HuH-7.5 (cell line): ENCODE results near the gene NAP1L4.
"Not testable (repeated sequence)": the region's sequence is repeated elsewhere in the genome, so short reads cannot be mapped to it uniquely, and the experiment has no call there.

ENCODE experiments used
- DNase-seq: peaks from one replicate; pipeline ENCODE4 v3.0.0; 2011; ENCODE audit warnings: low spot score

The NAP1L4 gene

DNA sequence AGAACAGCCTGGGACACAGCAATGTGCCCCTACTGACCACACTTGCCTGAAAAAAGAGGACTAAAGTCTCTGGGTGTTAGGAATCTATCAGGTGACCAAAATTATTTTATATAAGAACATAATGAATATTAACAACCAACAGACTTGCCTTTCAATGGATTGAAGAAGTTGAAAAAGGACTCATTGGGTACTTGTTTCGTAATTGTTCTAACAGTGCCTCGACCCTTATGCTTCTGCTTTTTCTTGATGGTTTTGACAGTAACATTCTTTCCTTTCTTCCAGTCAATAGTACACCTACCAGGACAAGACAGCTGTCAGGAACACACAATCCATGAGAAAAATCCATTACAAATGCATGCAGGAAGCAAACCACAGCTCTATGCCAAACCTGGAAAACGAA is 33.9 kb downstream of the NAP1L4 start:
- DNase-seq: no peak

DNA sequence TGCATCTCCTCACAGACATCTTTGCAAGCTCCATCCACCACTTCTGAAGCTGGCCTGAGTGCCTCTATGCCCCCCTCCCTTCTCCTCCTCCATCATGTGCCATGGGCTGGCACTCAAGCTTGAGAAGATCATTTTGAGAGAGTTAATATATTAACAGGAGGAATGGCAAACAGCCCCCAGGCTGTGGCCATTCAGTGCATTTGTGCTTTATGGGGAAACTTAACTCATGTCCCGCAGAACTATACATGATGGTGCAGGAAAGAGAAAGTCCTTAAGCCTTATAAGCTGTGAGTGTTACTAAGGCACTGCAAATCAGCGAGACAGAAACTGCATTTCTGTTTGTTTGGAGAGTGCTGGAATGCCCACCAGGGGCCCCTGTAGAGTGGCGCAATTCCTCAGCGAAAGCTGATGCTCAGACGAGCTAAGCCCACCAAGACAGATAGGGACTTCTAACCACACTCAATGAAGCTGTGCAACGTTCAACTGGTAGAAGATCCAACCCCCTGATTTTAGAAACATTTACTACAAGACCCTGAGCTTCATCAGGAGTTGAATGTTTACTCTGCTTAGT is 36.1 kb downstream of the NAP1L4 start:
- no peak for DNase-seq

DNA sequence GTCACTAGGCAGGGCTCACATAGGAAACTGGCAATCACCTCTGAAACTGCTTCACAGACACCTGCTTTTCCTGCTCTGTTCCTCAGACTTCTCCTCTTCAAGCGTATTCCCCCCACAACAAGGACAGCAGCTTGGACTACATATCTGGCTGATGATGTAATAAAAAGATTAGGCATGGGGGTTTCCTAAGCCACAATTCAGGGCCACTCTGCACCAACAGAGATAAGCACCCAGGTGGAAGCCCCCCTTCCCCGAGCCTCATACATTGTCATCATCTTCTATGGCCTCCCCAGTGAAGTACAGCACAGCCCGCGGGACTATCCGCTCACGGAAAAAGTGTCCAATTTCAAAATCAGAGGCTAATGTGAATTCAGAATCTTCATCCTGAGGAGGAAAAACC is 37.9 kb downstream of the NAP1L4 start:
- no peak for DNase-seq

DNA sequence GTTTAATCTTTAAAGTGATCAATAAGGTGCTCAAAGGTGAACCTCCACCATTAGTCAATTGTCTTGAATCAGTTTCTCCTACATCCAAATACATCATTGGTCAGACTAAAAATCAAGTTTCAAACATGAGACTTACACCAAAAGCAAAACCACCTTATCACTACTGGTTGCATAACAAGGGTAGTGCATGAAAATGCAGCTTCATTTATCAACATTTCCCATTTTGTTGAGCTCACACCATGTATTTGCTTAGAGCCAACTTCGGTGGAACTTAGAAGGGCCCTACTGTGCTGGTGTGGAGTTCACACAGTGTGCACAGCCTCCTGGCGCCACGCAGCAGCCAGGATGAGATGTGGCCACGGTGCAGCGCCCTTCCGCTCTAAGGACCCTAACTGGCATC is 39.8 kb downstream of the NAP1L4 start:
- no peak for DNase-seq

DNA sequence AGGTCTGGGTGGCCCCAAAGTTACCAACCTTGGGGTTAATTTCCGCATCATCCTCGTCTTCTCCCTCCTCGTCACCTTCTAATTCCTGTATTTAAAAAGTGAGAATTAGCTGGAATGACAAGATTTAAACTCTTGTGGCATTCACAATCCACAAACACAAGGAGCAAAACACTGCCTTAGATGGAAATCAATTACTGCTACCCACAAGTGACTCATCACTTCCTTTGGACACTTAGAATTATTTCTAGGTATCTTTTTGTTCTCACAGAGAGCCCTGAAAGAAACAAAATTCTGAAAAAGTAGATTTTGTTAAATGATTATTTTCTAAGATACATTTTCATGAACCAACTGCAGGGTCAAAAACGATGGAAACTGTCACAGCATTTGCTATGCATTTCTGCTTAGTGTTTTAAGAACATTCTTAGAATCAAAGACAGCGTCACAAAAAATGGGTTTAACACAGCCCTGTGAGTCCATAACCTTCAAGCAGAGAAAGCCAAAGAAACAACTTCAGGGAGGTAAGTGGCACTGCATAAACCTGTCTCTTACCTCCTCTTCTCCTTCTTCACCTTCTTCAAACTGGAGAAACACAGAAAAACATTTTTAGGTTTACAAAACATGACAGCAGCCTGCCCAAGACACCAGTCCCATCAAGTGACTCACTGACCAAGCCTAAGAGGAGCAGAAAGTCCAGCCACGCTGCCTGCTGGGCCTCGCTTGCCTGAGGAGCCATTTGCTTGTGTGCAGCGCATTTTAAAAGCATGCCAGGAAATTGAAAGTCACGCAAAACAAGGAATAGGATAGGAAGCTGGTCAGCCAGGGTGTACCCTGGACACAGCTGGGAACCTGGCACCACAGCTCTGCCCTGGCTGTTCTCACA is 40.7 kb downstream of the NAP1L4 start:
- no peak for DNase-seq

DNA sequence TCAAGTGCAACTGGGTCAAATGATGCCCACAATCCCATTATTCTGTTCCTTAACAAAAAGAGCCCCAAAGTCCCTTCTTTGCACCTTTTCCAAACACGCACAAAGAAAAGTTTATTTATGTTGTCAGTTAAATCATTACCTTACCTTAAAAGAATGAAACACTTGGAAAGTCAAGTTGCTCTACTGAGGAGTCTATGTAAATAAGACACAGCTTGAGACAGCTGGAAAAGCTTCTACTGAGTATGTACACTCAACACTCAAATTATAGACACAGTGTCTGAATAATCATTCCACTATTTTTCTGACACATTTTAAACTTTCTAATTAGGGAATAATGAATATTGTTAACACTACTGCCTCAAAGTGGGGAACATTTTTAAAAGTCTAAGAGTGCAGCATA is 41.3 kb downstream of the NAP1L4 start:
- DNase-seq: no peak

DNA sequence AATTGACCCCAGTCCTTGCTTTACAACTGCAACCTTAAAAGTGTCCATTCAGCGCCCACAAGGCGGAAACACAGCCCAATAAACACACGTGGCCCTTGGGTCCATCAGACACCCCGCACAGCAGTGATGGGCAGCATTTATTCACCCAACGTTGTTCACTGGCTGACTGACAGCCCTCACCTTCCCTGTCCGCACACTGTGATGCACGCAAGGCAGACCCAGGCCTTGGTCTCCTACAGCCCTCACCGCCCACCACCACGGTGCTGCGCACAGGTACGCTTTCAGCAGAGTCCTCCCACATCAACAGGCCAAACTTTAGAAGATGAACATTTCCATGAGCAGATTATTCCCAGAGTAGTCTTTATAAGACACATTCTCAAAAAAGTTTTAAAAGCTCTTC is 42.2 kb downstream of the NAP1L4 start:
- no peak for DNase-seq

DNA sequence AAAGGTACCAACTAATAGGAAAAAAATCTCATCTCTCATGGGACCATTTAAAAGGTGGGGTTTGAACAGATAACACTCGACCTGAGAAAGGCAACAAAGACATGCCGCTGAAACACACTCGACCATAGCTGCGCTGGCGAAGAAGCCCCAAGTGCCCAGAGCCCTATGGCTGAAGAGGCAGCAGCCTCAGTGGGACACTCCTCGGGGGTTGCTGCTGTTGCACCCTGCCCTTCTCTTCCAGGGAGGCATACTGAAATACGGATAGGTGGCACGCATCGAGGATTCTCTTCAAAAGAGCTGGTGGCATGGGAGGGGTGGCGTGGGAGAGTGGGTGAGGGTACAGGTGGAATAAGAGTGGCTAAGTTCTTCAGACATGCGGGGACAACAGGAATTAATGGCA is 44.4 kb downstream of the NAP1L4 start:
- no peak for DNase-seq

DNA sequence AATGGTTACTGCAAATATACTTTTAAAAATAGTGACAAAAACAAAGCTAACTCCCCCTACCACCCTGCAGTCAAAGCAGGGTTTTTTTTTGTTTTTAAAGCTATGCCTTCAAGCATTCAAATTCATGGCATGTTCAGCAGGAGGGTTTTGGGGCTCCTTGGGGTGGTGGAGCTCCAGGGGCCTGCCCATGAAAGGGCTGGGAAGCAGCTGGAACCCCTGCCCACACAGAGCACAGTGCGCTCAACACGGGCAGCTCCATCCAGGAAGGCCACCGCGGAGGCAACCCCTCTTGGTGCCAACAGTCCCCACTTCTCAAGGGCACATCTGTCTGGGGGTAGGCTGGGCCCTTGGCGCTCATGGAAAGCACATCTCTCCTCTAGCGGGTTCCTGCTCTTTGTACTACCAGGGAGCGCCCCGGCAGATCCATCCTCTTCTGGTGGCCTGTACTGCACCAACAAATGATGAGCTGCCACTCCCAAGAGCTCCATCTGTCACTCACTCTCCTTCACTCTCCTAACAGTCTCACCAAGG is 46.3 kb downstream of the NAP1L4 start:
- no peak for DNase-seq

DNA sequence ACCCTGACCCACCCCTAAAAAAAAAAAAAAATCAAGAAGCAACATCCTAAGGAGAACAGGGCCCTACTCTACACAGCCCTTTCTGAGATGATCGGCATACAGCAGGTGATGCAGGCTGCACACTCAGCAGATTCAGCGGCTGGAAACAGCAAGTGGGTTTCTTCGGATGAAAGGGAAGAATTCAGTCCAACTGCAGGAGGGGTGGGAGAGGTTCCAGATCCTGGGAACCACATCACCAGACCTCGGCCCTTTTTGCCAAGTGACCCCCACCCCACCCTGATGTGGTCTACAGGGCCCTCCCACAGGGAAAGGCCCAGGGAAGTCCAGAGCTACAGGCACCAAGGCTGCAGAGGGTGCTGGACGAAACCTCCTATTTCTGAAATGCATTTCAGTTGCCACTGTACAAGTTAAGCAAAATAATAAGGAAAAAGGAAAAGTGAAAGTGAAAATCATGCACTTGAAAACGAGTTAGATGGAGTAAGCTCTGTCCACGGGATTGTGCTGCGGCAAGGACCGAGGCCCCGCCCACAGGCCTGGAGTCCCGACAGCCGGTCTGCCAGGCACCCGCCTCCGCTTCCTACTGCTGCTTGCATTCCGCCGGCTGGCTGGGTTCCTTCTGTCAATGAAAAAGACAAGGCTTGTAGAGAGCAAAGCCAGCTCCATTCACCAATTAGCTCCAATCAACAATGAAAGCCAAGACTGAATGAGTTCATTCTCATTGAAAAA is 46.9 kb downstream of the NAP1L4 start:
- no peak for DNase-seq

DNA sequence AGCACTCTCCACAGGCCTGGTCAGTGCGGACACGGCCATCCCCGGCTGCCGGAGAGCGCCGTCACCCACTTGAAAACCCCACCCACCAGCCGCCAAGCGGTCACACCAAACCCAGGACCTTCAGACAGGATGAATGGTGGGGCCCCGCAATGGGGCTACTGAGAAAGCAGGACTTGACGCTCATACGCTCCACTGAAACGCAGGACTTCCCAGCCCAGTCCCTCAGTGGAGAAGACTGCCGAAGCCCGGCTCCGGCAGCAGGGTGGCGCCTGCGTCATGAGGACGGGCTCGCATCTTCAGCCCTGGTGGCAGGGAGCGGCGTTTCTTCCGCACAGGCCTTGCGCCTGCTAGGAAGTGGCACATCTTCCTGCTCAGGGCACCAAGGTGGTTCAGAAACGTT is 47.6 kb downstream of the NAP1L4 start:
- no peak for DNase-seq

DNA sequence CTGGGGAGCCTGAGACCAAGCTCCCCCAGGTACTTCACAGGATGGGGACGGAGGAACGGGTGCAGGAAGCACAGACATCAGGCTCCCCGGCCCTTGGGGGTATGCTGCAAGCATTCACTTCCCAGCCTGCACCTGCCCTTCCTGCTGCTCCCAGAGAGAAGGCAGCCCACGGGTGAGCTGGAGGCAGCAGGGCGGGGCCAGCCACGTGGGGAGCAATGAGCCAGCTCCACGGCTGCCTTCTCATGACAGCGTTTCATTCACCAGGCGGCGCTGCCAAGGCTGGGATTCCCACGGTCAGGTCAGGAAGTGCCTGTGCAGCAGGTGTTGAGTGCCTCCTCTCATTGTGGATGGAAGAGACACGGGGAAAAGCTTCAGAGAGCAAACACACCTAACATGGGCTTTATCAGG is 48.4 kb downstream of the NAP1L4 start:
- DNase-seq: no peak

DNA sequence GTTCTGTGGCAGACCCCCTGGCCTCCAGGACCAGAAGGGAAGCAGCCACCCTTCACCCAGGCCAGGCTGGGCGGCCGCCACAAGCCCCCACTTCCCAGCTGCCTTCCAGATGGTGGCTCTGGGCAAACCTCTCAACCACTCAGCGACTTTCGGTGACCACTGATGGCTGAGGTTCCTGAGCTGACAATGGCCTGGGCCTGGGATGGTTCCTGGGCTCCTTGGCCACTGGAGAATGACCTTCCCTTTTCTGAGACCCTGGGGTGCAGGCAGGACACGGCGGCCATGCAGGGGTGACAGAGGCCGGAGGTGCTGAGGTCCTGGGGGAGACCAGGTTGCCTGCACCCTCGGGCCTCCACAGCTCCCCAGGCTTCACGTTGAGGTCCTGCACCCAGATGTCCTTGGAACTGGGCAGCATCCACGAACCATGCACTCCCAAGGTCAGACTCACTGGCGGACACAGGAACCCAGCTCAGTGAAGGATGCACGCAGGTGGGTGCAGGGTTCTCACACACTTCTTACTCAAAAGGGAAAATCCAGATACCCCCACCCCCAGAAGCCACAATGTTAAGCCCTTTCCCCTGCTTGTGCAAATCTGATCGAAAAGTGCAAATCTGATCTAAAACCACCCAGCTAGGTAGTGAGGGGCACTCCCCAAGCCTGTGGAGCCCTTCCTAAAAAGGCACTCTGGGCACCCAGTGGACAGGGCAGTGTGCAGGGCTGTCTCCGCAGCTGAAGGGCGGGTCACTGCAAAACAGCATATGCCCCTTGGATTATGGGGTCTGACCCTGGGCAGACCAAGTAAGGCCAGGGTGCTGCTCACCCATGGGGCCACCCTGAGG is 49.0 kb downstream of the NAP1L4 start:
- no peak for DNase-seq

DNA sequence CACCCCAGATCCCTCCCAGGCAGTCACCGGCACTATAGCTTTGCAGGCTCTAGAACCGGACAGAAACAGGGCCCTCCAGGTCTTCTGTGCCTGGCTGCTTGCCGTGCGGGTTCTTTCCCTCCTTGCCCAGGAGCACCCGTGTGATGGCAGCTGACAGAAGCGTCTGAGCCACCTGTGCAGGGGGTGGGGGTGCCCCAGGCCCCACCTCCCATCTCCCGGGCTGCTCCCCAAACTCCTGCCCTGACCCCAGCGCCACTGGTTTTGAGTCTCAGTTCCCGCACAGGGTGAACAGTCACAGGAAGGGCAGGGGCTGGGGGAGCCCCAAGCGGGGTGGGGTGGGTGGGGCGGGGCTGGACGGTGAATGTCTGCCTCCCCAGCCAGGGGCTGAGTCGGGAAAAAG is 49.7 kb downstream of the NAP1L4 start:
- DNase-seq: no peak

DNA sequence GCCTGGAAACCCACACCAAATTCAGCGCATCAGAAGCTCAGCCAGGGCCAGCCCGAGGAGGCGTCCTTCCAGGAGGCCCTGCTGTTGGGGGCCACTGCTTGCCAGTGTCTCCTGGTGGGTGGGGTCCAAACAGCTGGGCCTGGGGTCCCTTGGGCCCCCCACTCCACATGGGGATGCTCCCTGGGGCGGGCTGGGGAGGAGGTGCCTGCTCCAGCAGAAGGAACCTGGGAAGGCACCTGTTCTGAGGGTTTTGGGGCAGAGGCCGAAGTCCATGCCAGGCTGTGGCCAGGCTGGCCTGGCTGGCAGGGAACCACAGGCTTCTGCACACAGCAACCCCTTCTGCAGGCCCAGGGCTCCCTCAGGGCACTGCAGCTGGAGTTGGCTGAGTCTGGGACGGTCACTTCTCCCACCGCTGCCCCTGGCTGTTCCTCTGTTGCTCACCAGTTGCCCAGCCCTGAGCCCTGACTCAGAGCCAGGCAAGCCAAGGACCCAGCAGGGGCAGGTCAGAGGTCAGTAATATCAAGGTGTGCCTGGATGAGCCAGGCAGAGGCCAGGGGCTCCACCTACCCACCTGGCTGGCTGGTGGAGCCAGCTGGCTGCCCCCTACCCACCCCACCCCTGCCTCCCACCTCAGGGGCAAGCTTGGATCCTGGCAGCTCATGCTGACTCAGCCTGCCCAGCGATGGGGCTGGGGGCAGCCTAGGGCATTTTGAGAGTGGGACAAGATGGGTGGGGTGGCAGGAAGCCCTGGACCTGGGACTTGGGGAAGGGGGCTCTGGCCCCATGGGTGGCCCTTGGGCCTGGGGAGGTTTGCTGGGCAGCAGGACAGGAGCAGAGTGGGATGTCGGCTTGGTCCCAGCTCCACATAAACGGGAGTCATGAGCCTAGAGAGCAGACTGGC is 51.0 kb downstream of the NAP1L4 start:
- no peak for DNase-seq

DNA sequence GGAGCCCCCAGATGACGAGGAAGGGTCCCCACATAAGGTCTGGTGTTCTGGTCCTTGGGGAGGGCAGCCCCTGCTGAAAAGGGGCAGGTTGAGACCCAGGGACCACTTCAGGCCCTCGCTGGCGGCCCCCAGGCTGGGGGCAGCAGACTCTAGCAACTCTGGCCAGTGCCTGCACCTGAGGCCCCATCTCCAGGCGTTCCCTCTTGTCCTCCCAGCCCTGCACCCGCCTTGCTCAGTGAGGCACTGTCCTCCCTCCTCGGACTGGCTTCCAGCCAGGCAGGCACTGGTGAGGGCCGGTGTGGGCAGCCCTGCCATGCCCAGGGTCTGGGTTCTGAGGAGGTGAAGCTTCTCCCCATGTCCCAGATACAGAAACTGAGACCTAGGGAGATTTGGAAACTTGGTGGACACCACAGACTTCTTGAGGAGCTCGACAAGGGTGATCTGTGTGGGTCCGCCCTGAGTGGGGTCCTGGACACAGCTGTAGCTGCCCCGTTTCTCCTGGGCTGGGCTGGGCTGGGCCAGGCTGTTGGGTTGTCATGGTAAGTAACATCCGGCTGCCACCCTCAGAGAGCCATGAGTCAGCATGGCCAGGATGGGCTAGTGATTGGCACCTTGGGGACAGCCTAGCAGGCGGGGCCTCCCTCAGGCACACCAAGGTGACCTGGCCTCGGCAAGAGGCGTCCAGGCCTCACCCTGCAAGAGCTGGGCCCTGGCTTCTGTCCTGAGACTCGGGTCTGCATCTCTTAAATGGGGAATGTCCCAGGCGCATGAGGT is 51.8 kb downstream of the NAP1L4 start:
- DNase-seq: no peak

DNA sequence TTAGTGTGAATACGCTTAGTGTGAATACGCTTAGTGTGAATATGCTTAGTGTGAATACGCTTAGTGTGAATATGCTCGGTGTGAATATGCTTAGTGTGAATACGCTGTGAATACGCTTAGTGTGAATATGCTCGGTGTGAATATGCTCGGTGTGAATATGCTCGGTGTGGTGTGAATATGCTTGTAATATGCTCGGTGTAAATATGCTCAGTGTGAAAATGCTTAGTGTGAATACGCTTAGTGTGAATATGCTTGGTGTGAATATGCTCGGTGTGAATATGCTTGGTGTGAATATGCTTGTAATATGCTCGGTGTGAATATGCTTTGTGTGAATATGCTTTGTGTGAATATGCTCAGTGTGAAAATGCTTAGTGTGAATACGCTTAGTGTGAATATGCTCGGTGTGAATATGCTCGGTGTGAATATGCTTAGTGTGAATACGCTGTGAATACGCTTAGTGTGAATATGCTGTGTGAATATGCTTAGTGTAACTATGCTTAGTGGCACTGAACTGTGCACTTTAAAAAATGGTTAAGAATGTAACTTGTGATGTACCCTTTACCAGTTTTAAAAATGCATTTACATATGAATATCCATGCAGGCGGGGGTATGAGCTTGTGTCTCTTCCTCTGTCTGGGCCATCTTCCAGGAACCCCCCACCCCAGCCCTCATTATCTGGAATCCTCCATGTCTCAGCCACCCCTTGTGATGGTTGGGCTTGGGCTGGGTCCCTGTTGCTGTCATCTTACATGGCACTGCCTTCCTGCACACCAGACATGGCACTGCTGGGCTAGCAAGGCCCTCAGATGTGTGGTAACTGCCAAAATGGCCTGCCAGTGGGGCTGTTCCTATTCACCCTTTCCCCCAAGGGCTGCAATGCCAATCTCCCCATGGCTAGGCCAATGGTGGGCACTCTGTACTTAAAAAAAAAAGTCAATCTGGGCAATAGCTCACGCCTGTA is 53.4 kb downstream of the NAP1L4 start:
- not testable (repeated sequence) for DNase-seq

DNA sequence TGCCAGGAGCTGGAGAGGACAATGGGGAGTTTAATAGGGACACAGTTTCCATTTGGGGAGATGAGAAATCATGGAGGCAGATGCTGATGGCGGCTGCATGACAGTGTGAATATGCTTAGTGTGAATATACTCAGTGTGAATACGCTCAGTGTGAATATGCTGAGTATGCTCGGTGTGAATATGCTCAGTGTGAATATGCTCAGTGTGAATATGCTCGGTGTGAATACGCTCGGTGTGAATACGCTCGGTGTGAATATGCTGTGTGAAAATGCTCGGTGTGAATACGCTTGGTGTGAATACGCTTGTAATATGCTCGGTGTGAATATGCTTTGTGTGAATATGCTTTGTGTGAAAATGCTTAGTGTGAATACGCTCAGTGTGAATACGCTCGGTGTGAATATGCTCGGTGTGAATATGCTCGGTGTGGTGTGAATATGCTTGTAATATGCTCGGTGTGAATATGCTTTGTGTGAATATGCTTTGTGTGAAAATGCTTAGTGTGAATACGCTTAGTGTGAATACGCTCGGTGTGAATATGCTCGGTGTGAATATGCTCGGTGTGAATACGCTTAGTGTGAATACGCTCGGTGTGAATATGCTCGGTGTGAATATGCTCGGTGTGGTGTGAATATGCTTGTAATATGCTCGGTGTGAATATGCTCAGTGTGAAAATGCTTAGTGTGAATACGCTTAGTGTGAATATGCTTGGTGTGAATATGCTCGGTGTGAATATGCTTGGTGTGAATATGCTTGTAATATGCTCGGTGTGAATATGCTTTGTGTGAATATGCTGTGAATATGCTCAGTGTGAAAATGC is 54.3 kb downstream of the NAP1L4 start:
- not testable (repeated sequence) for DNase-seq
